ENCODE results near the gene JADE1. TPM values are rescaled to one million over a fixed set of nuclear protein-coding genes. Genes with fewer than 3 reads are reported as not detected.

Gene JADE1
- total RNA-seq, 2 experiments from 2014 or later, result 29.5 to 30.4 TPM

DNA sequence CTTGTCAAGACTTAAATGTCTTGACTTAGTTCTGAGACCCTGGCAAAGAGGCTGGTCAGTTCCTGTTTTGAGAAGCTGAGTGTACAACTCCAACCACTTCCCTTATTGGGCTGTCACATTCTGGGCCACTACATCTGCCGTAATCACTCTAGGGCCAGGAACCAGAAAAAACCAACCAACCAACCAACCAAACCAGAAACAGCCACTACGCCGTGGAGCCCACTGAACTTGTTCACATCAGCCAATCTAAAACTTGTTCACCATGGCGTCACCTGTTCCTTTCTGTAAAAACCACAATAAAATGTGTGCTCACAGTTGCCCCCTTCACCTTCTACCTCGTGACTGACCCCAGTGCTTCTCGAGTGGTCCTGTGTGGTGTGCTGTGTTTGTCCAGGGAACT, 107.3 kb downstream of the JADE1 start:
- ChIA-PET POLR2A (no interaction called here), CTCF (no interaction called here)

GRCh38 chr4:128917781-128918180, 108.3 kb downstream of the JADE1 start:
- POLR2A ChIA-PET, result interaction anchor here (0.5 kb wide), 1 partner anchor 409 kb away, joined by 14 read pairs; no protein-coding TSS in a partner anchor
- CTCF ChIA-PET, result no interaction called here

DNA sequence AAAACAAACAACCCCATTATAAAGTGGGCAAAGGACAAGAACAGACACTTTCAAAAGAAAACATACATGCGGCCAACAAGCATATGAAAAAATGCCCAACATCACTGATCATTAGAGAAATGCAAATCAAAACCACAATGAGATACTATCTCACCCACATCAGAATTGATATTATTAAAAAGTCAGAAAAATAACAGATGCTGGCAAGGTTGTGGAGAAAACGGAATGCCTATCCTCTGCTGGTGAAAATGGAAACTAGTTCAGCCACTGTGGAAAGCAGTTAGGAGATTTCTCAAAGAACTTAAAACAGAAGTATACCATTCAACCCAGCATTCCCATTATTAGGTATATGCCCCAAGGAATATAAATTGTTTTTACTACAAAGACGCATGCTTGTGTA, 112.5 kb downstream of the JADE1 start:
- CTCF ChIA-PET, result no interaction called here
- POLR2A ChIA-PET, result no interaction called here

All from activated CD8-positive, alpha-beta memory T cell treated with anti-CD3 and anti-CD28 coated beads for 36 hours (primary cell).